Peyer's patch (tissue), 4 donors: ENCODE measurements around the gene CCL18.
"Not testable (repeated sequence)": the region's sequence is repeated elsewhere in the genome, so short reads cannot be mapped to it uniquely, and the experiment has no call there.

Experiments
- CTCF ChIP-seq, 6 experiments: fragments of 450-650 bp in 4 of 6; fragments of 200-600 bp in 2 of 6; sonication (generic) in 1 of 6; IDR thresholded peaks; one replicate each; pipeline ENCODE4 v1.5.1; 2017 to 2019; ENCODE audit warnings: antibody characterized with exemption in 6 of 6, mild to moderate bottlenecking in 3 of 6, moderate library complexity in 1 of 6
- POLR2A ChIP-seq, 2 donors: fragments of 450-650 bp; IDR thresholded peaks; one replicate each; pipeline ENCODE4 v1.5.1; 2017; ENCODE audit warnings: antibody characterized with exemption in 2 of 2, mild to moderate bottlenecking in 2 of 2, moderate library complexity in 2 of 2

DNA sequence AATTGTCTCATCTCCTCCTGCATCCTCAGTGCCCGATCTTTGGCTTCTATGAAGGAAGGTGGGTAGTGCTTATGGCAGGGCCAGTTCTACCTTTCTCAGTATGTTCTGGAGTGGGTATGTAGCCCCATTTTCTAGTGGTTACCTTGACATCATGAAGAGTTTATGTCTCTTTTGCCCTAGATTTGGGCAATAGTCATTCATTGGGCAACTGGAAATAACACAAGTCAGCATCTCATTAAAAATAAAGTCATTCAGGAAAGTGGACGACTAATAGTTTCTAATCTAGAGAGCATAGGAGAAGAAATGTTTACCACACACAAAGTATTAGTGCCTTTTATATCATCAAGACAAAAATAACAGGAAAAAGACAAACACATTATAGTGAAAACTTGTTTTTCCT is 19.6 kb downstream of the CCL18 start:
- TF ChIP-seq CTCF, POLR2A (IDR thresholded peaks at IDR 0.05): not testable (repeated sequence)
